Muscle of leg (tissue), 11 donors: ENCODE data around the gene PPP4R1. TPM values are rescaled to one million over a fixed set of nuclear protein-coding genes. Genes with fewer than 3 reads are reported as not detected.

Experiments
- DNase-seq: peaks from one replicate; pipeline ENCODE4 v3.0.0; 2013
- H3K27ac ChIP-seq: one replicate; pipeline ENCODE4 v1.5.1; 2013; ENCODE audit warnings: mild to moderate bottlenecking, low read length, control low read depth
- H3K27me3 ChIP-seq: one replicate; pipeline ENCODE4 v1.6.1; 2013; ENCODE audit warnings: low read length; ENCODE audit not compliant: control insufficient read depth, insufficient read depth
- H3K36me3 ChIP-seq: one replicate; pipeline ENCODE4 v1.6.1; 2013; ENCODE audit warnings: low read length; ENCODE audit not compliant: control insufficient read depth, insufficient read depth
- H3K4me1 ChIP-seq: one replicate; pipeline ENCODE4 v1.6.1; 2013; ENCODE audit warnings: low read length; ENCODE audit not compliant: control insufficient read depth, insufficient read depth
- H3K4me3 ChIP-seq: one replicate; pipeline ENCODE4 v1.5.1; 2013; ENCODE audit warnings: low read length, control low read depth
- H3K9me3 ChIP-seq: replicated peaks from 2 replicates; pipeline ENCODE4 v1.6.1; 2013; ENCODE audit warnings: low read depth, low read length; ENCODE audit not compliant: control insufficient read depth
- WGBS: methylation state at CpG from one replicate; pipeline ENCODE4 v1.1.5; 2013; ENCODE audit warnings: missing lambda C conversion rate; ENCODE audit not compliant: insufficient coverage; 5-methylcytosine and 5-hydroxymethylcytosine counted together
- polyA plus RNA-seq, 8 donors: library from polyadenylated mRNA; unstranded; fragments of 120-200 nt; gene quantifications; one replicate each; pipeline versions ENCODE4 v1.2.1 to v1.2.3, GENCODE V29; 2013; ENCODE audit warnings: inconsistent platforms in 1 of 8, low replicate concordance in 1 of 8; ENCODE audit not compliant: insufficient read length in 8 of 8, insufficient read depth in 1 of 8
- total RNA-seq: library from RNA; stranded (reverse); fragments of 120-200 nt; gene quantifications from one replicate; pipeline ENCODE4 v1.2.4, GENCODE V29; 2013

The PPP4R1 gene
- total and polyA plus RNA-seq, 9 donors, result 53.1 to 80.7 (median 55.6) TPM

GRCh38 chr18:9631814-9632496 lies 17.6 kb upstream of the PPP4R1 start:
- Histone ChIP-seq H3K36me3 (no peaks in the 10 kb centered on the region), H3K9me3 (no peaks in the 10 kb centered on the region), H3K27ac (no peak overlapping the region), H3K4me3 (no peak overlapping the region), H3K4me1 (no peaks in the 10 kb centered on the region), H3K27me3 (no peaks in the 10 kb centered on the region)
- WGBS, result 60% methylated on average over 1 of the region's 5 CpGs
- no peak for DNase-seq

GRCh38 chr18:9630444-9630843 lies 16.1 kb upstream of the PPP4R1 start:
- no peak for DNase-seq
- Histone ChIP-seq H3K4me1 (no peaks in the 10 kb centered on the region), H3K4me3 (no peak overlapping the region), H3K9me3 (no peaks in the 10 kb centered on the region), H3K36me3 (no peaks in the 10 kb centered on the region), H3K27ac (no peak overlapping the region), H3K27me3 (no peaks in the 10 kb centered on the region)
- 73% methylated on average over 6 of the region's 8 CpGs for WGBS

- DNase-seq, result peak; percentile 75
- H3K36me3 ChIP-seq, result no peaks in the 10 kb centered on the region
- 67% methylated on average over 2 of the region's 4 CpGs for WGBS
- H3K27me3 ChIP-seq, result no peaks in the 10 kb centered on the region
- H3K4me3 ChIP-seq, result no peak overlapping the region
- H3K4me1 ChIP-seq, result no peaks in the 10 kb centered on the region
- no peaks in the 10 kb centered on the region for H3K9me3 ChIP-seq
- H3K27ac ChIP-seq, result no peak overlapping the region
Measured at GRCh38 chr18:9629709-9630108, 15.3 kb upstream of the PPP4R1 start.

- Histone ChIP-seq H3K9me3 (no peaks in the 10 kb centered on the region), H3K36me3 (no peaks in the 10 kb centered on the region), H3K27ac (no peak overlapping the region), H3K4me3 (no peak overlapping the region), H3K27me3 (no peaks in the 10 kb centered on the region), H3K4me1 (no peaks in the 10 kb centered on the region)
- WGBS, result 100% methylated on average over 1 of the region's 5 CpGs
- no peak for DNase-seq
Measured at GRCh38 chr18:9628984-9629383, 14.6 kb upstream of the PPP4R1 start.

GRCh38 chr18:9627642-9628041 lies 13.3 kb upstream of the PPP4R1 start:
- H3K9me3 ChIP-seq, result no peaks in the 10 kb centered on the region
- H3K4me1 ChIP-seq, result no peaks in the 10 kb centered on the region
- no peak overlapping the region for H3K4me3 ChIP-seq
- H3K36me3 ChIP-seq, result no peaks in the 10 kb centered on the region
- H3K27me3 ChIP-seq, result no peaks in the 10 kb centered on the region
- DNase-seq, result no peak
- H3K27ac ChIP-seq, result no peak overlapping the region
- WGBS, result 58% methylated on average over 3 of the region's 3 CpGs

GRCh38 chr18:9619990-9620389 lies 5.6 kb upstream of the PPP4R1 start:
- H3K4me1 ChIP-seq, result peaks cover 5% of the 10 kb centered on the region
- no peaks in the 10 kb centered on the region for H3K27me3 ChIP-seq
- H3K4me3 ChIP-seq, result no peak overlapping the region
- no peak for DNase-seq
- H3K36me3 ChIP-seq, result no peaks in the 10 kb centered on the region
- H3K27ac ChIP-seq, result no peak overlapping the region
- H3K9me3 ChIP-seq, result no peaks in the 10 kb centered on the region
- whole genome bisulfite sequencing, result 60% methylated on average over 1 of the region's 8 CpGs

- H3K4me1 ChIP-seq, result peaks cover 5% of the 10 kb centered on the region
- no peaks in the 10 kb centered on the region for H3K36me3 ChIP-seq
- no peak overlapping the region for H3K4me3 ChIP-seq
- H3K27me3 ChIP-seq, result no peaks in the 10 kb centered on the region
- no peak overlapping the region for H3K27ac ChIP-seq
- H3K9me3 ChIP-seq, result no peaks in the 10 kb centered on the region
- DNase-seq, result no peak
- WGBS, result no CpG with 5 or more reads among the region's 1 CpG
Measured at GRCh38 chr18:9619545-9619944, 5.2 kb upstream of the PPP4R1 start.

GRCh38 chr18:9619056-9619455 lies 4.7 kb upstream of the PPP4R1 start:
- no peak overlapping the region for H3K4me3 ChIP-seq
- peaks cover 5% of the 10 kb centered on the region for H3K4me1 ChIP-seq
- no peaks in the 10 kb centered on the region for H3K9me3 ChIP-seq
- H3K27ac ChIP-seq, result no peak overlapping the region
- no peaks in the 10 kb centered on the region for H3K27me3 ChIP-seq
- H3K36me3 ChIP-seq, result no peaks in the 10 kb centered on the region
- WGBS, result 80% methylated on average over 1 of the region's 3 CpGs
- no peak for DNase-seq

GRCh38 chr18:9617006-9617542 lies 2.7 kb upstream of the PPP4R1 start:
- Histone ChIP-seq H3K4me3 (no peak overlapping the region), H3K27ac (no peak overlapping the region), H3K4me1 (peaks cover 9% of the 10 kb centered on the region), H3K27me3 (no peaks in the 10 kb centered on the region), H3K9me3 (no peaks in the 10 kb centered on the region), H3K36me3 (no peaks in the 10 kb centered on the region)
- DNase-seq, result no peak
- WGBS, result 100% methylated on average over 3 of the region's 5 CpGs

GRCh38 chr18:9616049-9616448 lies 1.7 kb upstream of the PPP4R1 start:
- H3K27me3 ChIP-seq, result no peaks in the 10 kb centered on the region
- H3K4me1 ChIP-seq, result peaks cover 9% of the 10 kb centered on the region
- peaks cover 3% of the 10 kb centered on the region for H3K36me3 ChIP-seq
- WGBS, result 81% methylated on average over 2 of the region's 2 CpGs
- no peak for DNase-seq
- H3K27ac ChIP-seq, result no peak overlapping the region
- no peak overlapping the region for H3K4me3 ChIP-seq
- H3K9me3 ChIP-seq, result no peaks in the 10 kb centered on the region
